ENCODE results near the gene ERC1. TPM values are rescaled to one million over a fixed set of nuclear protein-coding genes. Genes with fewer than 3 reads are reported as not detected.
"Not testable (repeated sequence)": the region's sequence is repeated elsewhere in the genome, so short reads cannot be mapped to it uniquely, and the experiment has no call there.

Gene ERC1
- total and polyA plus RNA-seq, 2 donors (not counting 3 experiments of a cell fraction or from before 2014, with no cell fraction given): 11.7 to 66.1 TPM

DNA sequence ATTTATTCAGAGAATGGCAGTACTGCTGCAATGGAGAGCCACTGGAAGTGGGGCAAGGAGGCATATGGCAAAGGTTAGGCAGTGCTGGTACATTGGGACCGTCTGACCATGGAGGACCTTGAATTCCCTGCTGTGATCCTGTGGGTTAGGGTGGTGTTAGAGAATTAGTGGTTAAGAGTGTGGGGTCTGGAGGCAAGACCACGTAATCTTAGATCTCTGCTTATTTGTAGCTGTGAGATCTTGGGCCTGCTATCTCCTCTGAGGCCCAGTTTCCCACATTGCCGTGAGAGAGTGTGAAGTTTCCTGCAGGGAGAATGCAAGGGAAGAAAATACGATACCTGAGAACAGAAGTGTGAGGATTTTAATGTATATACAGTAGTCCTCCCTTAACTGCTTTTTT is 147.7 kb downstream of the ERC1 start:
- Histone ChIP-seq H3K4me2 (ENCODE audit: insufficient read depth, low read length) (no peak overlapping the region), H3K9me3 (replicated peaks; ENCODE audit: control insufficient read depth, insufficient read depth, low read length) (no peaks in the 10 kb centered on the region), H3K9me1 (replicated peaks; ENCODE audit: control insufficient read depth, extremely low read depth, insufficient read depth, low read length) (no peaks in the 10 kb centered on the region), H3K4me3 (replicated peaks in 1 of 3; ENCODE audit: insufficient read depth in 1 of 3, low read depth in 1 of 3, low read length in 3 of 3) (no peak overlapping the region), H3K79me2 (ENCODE audit: control insufficient read depth, insufficient read depth, low read length) (no peaks in the 10 kb centered on the region), H2AFZ (ENCODE audit: low read depth, low read length) (no peak overlapping the region), H3K27me3 (ENCODE audit: control insufficient read depth in 2 of 2, insufficient read depth in 2 of 2, low read length in 2 of 2) (no peaks in the 10 kb centered on the region), H3K36me3 (ENCODE audit: control insufficient read depth in 2 of 2, extremely low read depth in 1 of 2, insufficient read depth in 2 of 2, low read length in 2 of 2) (no peaks in the 10 kb centered on the region), H4K20me1 (replicated peaks; ENCODE audit: control insufficient read depth, extremely low read depth, insufficient read depth, low read length) (no peaks in the 10 kb centered on the region), H3K4me1 (ENCODE audit: control insufficient read depth, extremely low read depth, insufficient read depth, low read length) (no peaks in the 10 kb centered on the region), H3K9ac (replicated peaks; ENCODE audit: extremely low read depth, insufficient read depth, low read length) (no peak overlapping the region), H3K27ac (ENCODE audit: insufficient read depth, low read depth, low read length) (no peak overlapping the region)
- CTCF ChIA-PET: interaction anchor here (1.2 kb wide), 1 partner anchor 21 kb away, joined by 3 read pairs; no protein-coding TSS in a partner anchor
- dilution Hi-C loops (cut with MboI; ENCODE audit: extremely low pct_ligation_motif_present, low sequenced_read_pairs): no loop called here
- no TSS peak for BruUV-seq (replicated peaks)
- FAIRE-seq (no peak), DNase-seq (ENCODE audit: low read depth, low spot score) (no peak)
- intact Hi-C loops (cut with micrococcal nuclease): no loop called here
- POLR2A ChIA-PET: no interaction called here
- TF ChIP-seq FOS (IDR thresholded peaks at IDR 0.05; ENCODE audit: borderline replicate concordance, insufficient read depth, low read length): no peak

DNA sequence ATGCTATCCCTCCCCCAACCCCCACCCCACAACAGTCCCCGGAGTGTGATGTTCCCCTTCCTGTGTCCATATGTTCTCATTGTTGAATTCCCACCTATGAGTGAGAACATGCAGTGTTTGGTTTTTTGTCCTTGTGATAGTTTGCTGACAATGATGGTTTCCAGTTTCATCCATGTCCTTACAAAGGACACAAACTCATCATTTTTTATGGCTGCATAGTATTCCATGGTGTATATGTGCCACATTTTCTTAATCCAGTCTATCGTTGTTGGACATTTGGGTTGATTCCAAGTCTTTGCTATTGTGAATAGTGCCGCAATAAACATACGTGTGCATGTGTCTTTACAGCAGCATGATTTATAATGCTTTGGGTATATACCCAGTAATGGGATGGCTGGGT is 155.7 kb downstream of the ERC1 start:
- H3K27me3 ChIP-seq (ENCODE audit: control insufficient read depth in 2 of 2, insufficient read depth in 2 of 2, low read length in 2 of 2); FAIRE-seq; H3K9ac ChIP-seq (replicated peaks; ENCODE audit: extremely low read depth, insufficient read depth, low read length); H3K36me3 ChIP-seq (ENCODE audit: control insufficient read depth in 2 of 2, extremely low read depth in 1 of 2, insufficient read depth in 2 of 2, low read length in 2 of 2); H3K4me2 ChIP-seq (ENCODE audit: insufficient read depth, low read length); H4K20me1 ChIP-seq (replicated peaks; ENCODE audit: control insufficient read depth, extremely low read depth, insufficient read depth, low read length); DNase-seq (ENCODE audit: low read depth, low spot score); POLR2A ChIA-PET; H2AFZ ChIP-seq (ENCODE audit: low read depth, low read length); H3K27ac ChIP-seq (ENCODE audit: insufficient read depth, low read depth, low read length); H3K4me3 ChIP-seq (replicated peaks in 1 of 3; ENCODE audit: insufficient read depth in 1 of 3, low read depth in 1 of 3, low read length in 3 of 3); intact Hi-C loops (cut with micrococcal nuclease); H3K9me3 ChIP-seq (replicated peaks; ENCODE audit: control insufficient read depth, insufficient read depth, low read length); BruUV-seq (replicated peaks); CTCF ChIA-PET; dilution Hi-C loops (cut with MboI; ENCODE audit: extremely low pct_ligation_motif_present, low sequenced_read_pairs); H3K79me2 ChIP-seq (ENCODE audit: control insufficient read depth, insufficient read depth, low read length); H3K9me1 ChIP-seq (replicated peaks; ENCODE audit: control insufficient read depth, extremely low read depth, insufficient read depth, low read length); H3K4me1 ChIP-seq (ENCODE audit: control insufficient read depth, extremely low read depth, insufficient read depth, low read length): not testable (repeated sequence)

DNA sequence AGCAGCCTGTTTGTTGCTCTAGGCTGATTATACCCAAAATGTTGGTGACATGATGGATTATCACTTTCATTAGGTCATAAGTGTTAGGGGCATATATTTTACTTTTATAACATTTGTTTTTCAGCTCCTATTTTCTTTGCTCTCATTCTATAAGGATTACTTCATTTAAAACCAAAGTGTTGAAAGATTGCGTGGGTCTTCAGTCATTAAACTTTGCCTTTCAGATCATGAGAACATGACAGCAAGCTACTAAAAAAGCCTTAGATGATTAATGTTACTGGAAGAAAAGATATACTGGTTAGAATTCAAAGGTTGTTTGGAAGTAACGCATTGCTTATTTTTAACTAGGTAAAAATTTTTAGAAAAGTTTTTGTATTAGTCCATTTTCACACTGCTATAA is 156.8 kb downstream of the ERC1 start:
- Histone ChIP-seq H3K36me3 (ENCODE audit: control insufficient read depth in 2 of 2, extremely low read depth in 1 of 2, insufficient read depth in 2 of 2, low read length in 2 of 2) (no peaks in the 10 kb centered on the region), H3K9me1 (replicated peaks; ENCODE audit: control insufficient read depth, extremely low read depth, insufficient read depth, low read length) (no peaks in the 10 kb centered on the region), H3K27ac (ENCODE audit: insufficient read depth, low read depth, low read length) (no peak overlapping the region), H3K27me3 (ENCODE audit: control insufficient read depth in 2 of 2, insufficient read depth in 2 of 2, low read length in 2 of 2) (no peaks in the 10 kb centered on the region), H3K4me1 (ENCODE audit: control insufficient read depth, extremely low read depth, insufficient read depth, low read length) (no peaks in the 10 kb centered on the region), H3K4me2 (ENCODE audit: insufficient read depth, low read length) (no peak overlapping the region), H3K79me2 (ENCODE audit: control insufficient read depth, insufficient read depth, low read length) (no peaks in the 10 kb centered on the region), H2AFZ (ENCODE audit: low read depth, low read length) (no peak overlapping the region), H3K9ac (replicated peaks; ENCODE audit: extremely low read depth, insufficient read depth, low read length) (no peak overlapping the region), H3K4me3 (replicated peaks in 1 of 3; ENCODE audit: insufficient read depth in 1 of 3, low read depth in 1 of 3, low read length in 3 of 3) (no peak overlapping the region), H4K20me1 (replicated peaks; ENCODE audit: control insufficient read depth, extremely low read depth, insufficient read depth, low read length) (no peaks in the 10 kb centered on the region), H3K9me3 (replicated peaks; ENCODE audit: control insufficient read depth, insufficient read depth, low read length) (no peaks in the 10 kb centered on the region)
- intact Hi-C loops (cut with micrococcal nuclease): no loop called here
- CTCF ChIA-PET: no interaction called here
- no TSS peak for BruUV-seq (replicated peaks)
- no peak for FAIRE-seq
- POLR2A ChIA-PET: no interaction called here
- DNase-seq (ENCODE audit: low read depth, low spot score): no peak
- dilution Hi-C loops (cut with MboI; ENCODE audit: extremely low pct_ligation_motif_present, low sequenced_read_pairs): no loop called here
- TF ChIP-seq POLR2A (IDR thresholded peaks at IDR 0.05; ENCODE audit: low read depth, low read length) (no peak), EZH2 (IDR thresholded peaks at IDR 0.05; ENCODE audit: borderline replicate concordance, low read depth, low read length, severe bottlenecking) (no peak), FOS (IDR thresholded peaks at IDR 0.05; ENCODE audit: borderline replicate concordance, insufficient read depth, low read length) (no peak)
